ENCODE results near the gene LPCAT2.

DNA sequence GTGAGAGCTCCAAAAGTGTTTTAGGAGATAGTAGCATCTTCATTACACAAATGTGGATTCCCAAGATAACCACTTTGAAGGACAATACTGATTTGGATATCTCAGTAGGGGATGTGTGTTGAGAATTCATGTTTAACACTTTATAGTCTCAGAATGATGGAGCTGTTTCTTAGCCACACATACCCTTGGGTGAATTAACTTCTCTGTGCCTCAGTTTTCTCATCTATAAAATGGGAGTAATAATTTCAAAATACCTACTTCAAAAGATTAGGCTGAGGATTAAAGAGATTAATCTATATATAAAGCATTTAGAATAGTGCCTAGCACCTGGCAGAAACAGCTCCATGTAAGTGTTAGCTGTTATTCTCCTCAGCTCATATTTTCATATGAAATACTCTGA, 19.0 kb downstream of the LPCAT2 start:
- TF ChIP-seq POLR2A (IDR thresholded peaks at IDR 0.05) (no peak), EP300 (IDR thresholded peaks at IDR 0.05) (no peak), POLR2AphosphoS5 (IDR thresholded peaks at IDR 0.05) (no peak)
- TF ChIP-seq, protein P1, sequence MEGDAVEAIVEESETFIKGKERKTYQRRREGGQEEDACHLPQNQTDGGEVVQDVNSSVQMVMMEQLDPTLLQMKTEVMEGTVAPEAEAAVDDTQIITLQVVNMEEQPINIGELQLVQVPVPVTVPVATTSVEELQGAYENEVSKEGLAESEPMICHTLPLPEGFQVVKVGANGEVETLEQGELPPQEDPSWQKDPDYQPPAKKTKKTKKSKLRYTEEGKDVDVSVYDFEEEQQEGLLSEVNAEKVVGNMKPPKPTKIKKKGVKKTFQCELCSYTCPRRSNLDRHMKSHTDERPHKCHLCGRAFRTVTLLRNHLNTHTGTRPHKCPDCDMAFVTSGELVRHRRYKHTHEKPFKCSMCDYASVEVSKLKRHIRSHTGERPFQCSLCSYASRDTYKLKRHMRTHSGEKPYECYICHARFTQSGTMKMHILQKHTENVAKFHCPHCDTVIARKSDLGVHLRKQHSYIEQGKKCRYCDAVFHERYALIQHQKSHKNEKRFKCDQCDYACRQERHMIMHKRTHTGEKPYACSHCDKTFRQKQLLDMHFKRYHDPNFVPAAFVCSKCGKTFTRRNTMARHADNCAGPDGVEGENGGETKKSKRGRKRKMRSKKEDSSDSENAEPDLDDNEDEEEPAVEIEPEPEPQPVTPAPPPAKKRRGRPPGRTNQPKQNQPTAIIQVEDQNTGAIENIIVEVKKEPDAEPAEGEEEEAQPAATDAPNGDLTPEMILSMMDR (IDR thresholded peaks at IDR 0.05): no peak

Measured in gastroesophageal sphincter (tissue), 3 donors.